ENCODE results near the gene KRT32.

DNA sequence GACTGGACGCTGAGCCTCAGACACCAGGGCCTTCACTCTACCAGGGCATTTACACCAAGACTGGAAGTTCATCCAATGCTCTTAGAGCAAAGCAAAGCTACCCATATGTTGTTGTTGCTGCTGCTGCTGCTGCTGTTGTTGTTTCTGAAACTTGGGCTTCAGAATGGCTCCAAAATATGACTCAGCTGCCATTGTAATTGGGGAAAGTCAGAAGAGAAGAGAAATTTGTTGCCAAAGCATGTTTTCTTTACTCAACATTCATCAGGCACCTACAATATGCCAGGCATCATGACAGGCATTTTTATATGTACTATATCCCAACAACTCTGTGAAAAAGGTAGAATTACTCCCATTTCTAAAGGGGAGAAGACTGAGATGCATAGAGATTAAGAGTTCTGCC is 11.9 kb downstream of the KRT32 start:
- TF ChIP-seq, protein P1, sequence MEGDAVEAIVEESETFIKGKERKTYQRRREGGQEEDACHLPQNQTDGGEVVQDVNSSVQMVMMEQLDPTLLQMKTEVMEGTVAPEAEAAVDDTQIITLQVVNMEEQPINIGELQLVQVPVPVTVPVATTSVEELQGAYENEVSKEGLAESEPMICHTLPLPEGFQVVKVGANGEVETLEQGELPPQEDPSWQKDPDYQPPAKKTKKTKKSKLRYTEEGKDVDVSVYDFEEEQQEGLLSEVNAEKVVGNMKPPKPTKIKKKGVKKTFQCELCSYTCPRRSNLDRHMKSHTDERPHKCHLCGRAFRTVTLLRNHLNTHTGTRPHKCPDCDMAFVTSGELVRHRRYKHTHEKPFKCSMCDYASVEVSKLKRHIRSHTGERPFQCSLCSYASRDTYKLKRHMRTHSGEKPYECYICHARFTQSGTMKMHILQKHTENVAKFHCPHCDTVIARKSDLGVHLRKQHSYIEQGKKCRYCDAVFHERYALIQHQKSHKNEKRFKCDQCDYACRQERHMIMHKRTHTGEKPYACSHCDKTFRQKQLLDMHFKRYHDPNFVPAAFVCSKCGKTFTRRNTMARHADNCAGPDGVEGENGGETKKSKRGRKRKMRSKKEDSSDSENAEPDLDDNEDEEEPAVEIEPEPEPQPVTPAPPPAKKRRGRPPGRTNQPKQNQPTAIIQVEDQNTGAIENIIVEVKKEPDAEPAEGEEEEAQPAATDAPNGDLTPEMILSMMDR (IDR thresholded peaks at IDR 0.05) = no peak
- TF ChIP-seq POLR2A (IDR thresholded peaks at IDR 0.05) = no peak
